Activated CD4-positive, alpha-beta T cell treated with anti-CD3 and anti-CD28 coated beads, Interleukin-10, Interleukin-2, amounts not matched to agents 100 ng/mL and 50 ng/mL, durations not matched to agents 16 hours and 8 hours (primary cell): ENCODE measurements around the gene PPP1R16B.
A peak's percentile ranks its signal among the peaks of the same experiment; 100 is the strongest.

Source experiments
- DNase-seq: peaks from one replicate; pipeline ENCODE4 v3.0.0-alpha.2; 2020

The PPP1R16B gene

GRCh38 chr20:38805502-38805957 lies at the start of gene PPP1R16B:
Gene PPP1R16B, plus strand, starts transcription at chr20:38805697. Its CDS starts 30,229 bp downstream, at chr20:38835926.
- peak; percentile 86 for DNase-seq

GRCh38 chr20:38757145-38757775 lies 48.2 kb upstream of the PPP1R16B start:
- no peak for DNase-seq

DNA sequence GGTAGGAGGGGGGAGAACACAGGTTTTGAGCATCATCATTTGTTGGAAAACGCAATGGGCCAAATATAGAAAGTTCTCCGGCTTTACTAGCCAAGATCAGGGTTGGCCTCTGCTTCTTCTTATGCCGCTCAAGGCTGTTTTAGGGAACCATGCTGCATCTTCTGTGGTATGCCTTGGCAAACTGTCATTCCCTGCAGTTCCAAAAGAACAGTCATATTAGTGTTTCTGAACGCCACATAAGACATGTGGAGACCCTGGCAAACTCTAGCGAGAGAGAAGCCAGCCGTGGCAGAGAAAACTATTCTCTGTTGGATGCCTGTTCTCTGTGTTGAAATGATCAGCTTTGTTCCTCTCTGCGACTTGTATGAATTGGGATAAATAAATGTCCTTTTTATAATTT lies 46.4 kb upstream of the PPP1R16B start:
- DNase-seq: no peak

- no peak for DNase-seq
These were observed 44.5 kb upstream of the PPP1R16B start for GRCh38 chr20:38760978-38761377.

DNA sequence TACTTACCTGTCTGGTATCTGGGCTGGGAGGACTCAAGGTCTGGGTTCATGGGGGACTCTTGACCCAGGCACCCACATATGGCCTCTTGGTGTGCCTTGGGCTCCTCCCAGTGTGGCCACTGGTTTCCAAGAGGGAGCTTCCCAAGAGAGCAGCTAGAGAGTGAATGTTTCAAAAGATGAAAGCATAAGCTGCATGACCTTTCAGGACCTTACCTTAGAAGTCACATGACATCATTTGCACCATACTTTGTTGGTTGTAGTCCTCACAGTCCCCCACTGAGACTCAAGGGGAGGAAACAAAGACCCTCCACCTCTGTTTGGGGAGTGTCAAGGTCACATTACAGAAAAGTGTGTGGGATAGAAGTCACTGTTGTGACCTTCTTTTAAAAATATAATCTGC lies 43.3 kb upstream of the PPP1R16B start:
- no peak for DNase-seq

DNA sequence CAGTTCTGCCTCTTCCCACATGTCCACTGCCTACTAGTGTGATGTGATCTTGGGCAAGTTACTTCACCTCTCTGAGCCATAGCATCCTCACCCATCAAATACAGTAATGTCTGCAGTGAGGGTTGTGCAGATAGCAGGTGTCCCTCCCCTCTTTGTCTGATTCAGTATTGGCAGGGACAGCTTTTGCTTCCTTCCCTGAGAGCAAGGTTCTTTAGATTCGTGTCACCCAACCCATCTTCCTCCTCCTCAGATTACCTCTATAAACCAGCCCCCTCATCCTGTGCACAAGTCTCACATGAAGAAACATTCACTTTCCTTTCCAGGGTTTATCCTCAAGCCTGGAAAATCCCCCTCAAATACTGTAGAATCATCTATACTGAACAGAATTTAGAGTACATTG lies 41.9 kb upstream of the PPP1R16B start:
- DNase-seq: peak; percentile 14

- peak; percentile 77 for DNase-seq
These were observed 40.8 kb upstream of the PPP1R16B start for GRCh38 chr20:38764567-38765318.

DNA sequence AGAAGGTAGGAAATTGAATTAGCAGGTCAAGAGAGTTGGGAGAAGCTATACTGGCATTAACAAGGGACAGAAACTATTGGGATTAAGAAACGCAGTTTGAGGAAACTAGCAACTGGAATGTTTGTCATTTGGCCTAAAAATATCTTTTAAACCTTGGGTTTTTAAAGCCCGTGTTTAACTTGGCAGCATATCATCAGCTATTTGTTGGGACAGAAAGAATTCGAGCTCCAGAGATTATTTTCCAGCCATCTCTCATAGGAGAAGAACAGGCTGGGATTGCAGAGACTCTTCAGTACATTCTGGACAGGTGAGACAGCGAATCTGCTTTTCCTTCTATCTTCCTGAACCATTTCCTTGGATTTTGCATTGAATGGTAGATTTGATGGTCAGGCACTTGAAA lies 39.4 kb upstream of the PPP1R16B start:
- no peak for DNase-seq

DNA sequence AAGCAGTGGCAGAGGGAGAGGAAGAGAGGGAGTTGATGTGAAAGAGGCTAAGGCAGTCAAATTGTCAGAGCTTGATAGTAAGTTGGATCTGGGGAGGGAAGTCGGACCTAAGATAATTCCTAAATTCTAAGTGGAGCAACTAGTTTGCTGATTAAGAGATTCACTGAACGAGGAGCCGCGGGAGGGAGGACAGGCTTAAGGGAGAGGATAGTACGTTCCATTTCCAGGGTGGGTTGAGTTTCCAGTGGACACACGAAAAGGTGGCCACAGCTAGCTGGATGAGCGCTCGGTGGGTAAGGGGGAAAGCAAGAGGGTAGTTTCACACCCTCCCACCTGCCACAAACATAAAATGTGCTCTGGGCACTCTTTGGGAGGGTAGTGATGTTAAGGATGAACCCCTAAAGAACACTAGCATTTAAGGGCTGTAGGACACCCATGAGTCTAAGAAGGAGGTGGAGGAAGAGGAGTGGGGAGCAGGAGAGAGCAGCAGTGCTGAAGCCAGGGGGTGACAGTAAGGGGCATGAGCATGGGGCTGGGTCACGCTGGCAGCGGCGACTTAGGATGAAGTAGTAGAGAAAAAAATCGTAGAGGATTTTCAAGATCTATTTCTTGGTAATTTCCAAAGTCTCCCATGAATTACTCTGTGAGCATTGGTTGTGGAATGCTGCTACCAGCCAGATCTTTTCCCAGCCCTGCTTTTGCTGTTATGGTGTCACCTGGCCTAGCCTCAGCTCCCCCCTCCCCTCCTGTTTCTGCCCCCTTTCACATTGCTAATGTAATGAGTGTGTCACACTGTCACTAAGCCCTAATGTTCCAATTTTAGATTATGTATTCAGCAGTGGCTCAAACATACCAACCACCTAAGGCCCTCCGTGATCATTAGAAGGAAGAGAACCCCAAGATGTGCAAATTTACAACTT lies 35.9 kb upstream of the PPP1R16B start:
- DNase-seq: no peak

GRCh38 chr20:38770546-38770945 lies 35.0 kb upstream of the PPP1R16B start:
- no peak for DNase-seq

DNA sequence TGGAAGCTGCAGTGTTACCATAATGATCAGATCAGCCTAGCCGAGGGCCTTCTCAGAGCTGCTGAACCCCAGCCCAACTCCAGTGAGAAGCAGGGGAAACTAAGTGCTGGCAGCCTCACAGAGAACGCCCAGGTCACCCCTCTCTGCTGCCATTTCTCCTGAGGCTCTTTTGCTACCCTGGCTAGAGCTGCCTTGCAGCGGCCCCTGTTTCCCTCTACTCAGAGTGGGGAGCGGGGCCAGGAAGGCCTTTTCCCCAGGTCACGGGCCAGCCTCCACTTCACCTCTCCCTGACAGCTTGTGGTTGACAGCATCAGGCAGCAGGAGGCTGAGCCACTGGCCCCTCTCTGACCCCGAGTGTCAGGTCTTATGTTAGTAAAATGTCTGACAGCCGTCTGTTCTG lies 34.5 kb upstream of the PPP1R16B start:
- no peak for DNase-seq

DNA sequence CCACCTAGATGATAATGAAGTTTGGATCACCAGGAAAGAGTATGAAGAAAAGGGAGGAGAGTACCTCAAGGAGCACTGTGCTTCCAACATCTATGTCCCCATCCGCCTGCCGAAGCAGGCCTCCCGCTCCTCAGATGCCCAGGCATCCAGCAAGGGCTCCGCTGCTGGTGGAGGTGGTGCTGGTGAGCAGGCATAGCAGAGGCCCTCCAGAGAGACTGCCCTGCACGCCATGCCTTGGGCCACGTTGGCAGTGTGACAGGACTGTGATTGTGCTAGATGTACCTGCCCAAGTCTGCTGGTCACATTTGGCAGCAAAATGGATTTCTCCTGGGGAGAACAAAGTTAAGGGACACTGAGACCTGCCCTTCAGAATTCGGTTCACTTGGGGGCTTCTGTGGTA lies 33.9 kb upstream of the PPP1R16B start:
- DNase-seq: no peak

DNA sequence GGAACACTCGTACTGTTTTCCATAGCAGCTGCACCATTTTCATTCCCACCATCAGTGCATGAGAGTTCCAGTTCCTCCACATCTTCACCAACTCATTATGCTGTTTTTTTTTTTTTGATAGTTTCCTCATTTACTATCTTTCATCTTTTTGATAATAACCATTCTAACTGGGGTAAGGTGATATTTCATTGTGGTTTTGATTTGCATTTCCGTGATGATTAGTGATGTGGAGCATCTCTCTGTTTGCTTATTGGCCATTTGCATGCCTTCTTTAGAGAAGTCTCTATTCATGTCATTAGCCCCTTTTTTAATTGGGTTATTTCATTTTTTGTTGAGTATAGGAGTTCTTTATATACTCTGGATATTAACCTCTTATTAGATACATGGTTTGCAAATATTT lies 31.3 kb upstream of the PPP1R16B start:
- DNase-seq: no peak

- peak; percentile 29 for DNase-seq
These were observed 29.1 kb upstream of the PPP1R16B start for GRCh38 chr20:38776363-38776762.

- DNase-seq: peak; percentile 10
These were observed 26.0 kb upstream of the PPP1R16B start for GRCh38 chr20:38779247-38780097.

GRCh38 chr20:38782275-38782674 lies 23.2 kb upstream of the PPP1R16B start:
- DNase-seq: no peak

DNA sequence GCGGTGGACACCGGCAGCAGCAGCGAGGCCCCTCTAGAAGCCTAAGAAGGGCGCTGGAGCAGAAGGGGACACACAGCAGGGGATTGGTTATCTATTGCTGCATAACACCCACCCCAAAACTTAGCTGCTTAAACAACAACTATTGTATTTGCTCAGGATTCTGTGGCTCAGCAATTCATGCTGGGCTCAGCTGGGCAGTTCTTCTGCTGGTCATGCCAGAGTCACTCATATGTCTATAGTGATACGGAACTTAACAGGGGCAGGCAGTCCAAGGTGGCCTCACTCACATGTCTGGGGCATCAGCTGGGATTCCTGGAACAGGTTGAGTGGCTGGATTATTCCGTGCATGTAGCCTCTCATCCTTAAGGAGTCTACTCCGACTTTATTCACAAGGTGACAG lies 17.6 kb upstream of the PPP1R16B start:
- DNase-seq: no peak

DNA sequence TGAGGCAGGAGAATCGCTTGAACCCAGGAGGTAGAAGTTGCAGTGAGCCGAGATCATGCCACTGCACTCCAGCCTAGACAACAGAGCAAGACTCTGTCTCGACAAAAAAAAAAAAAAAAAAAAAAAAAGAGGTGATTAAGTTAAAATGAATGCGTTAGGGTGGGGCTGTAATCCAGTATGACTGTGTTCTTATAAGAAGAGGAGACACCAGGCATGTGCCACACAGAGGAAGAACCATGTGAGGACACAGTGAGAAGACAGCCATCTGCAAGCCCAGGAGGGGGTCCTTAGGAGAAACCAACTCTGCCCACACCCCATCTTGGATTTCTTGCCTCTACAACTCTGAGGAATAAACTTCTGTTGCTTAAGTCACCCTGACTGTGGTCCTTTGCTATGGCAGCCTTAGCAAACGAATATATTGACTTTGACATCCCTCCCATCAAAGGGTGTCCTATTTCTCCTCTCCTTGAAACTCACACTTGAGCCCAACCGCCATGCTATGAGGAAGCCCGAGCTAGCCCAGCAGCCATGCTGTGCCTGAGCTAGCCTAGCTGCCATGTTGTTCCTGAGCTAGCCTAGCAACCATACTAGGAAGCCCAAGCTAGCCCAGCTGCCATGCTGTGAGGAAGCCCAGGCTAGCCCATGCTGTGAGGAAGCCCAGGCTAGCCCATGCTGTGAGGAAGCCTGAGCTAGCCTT lies 15.8 kb upstream of the PPP1R16B start:
- DNase-seq: no peak

GRCh38 chr20:38790200-38791053 lies 15.1 kb upstream of the PPP1R16B start:
- peak; percentile 56 for DNase-seq

GRCh38 chr20:38791291-38791690 lies 14.2 kb upstream of the PPP1R16B start:
- DNase-seq: no peak

- no peak for DNase-seq
These were observed 13.6 kb upstream of the PPP1R16B start for GRCh38 chr20:38791940-38792339.
